PFSK-1 (cell line): ENCODE measurements around the gene FGFR2.

ENCODE experiments used
- FOXP2 ChIP-seq: optimal IDR thresholded peaks from 2 replicates; pipeline ENCODE3; 2011; ENCODE audit warnings: borderline replicate concordance, control low read depth, inconsistent platforms; ENCODE audit not compliant: insufficient read depth; ENCODE audit errors: extremely low read length, extremely low read depth
- POLR2AphosphoS5 ChIP-seq: IDR thresholded peaks from 2 replicates; pipeline ENCODE4 v1.6.1; 2012; ENCODE audit warnings: low read depth, mild to moderate bottlenecking, control low read depth, low read length, moderate library complexity
- REST ChIP-seq, 2 experiments: IDR thresholded peaks; 2 replicates each; pipeline versions ENCODE4 v1.6.1 to v1.8.0; 2011 to 2012; ENCODE audit warnings: low read depth in 2 of 2, low read length in 2 of 2, control low read depth in 1 of 2, inconsistent platforms in 1 of 2, mild to moderate bottlenecking in 1 of 2, moderate library complexity in 1 of 2; ENCODE audit not compliant: insufficient read depth in 1 of 2
- SIN3A ChIP-seq: IDR thresholded peaks from 2 replicates; pipeline ENCODE4 v1.6.1; 2012; ENCODE audit warnings: mild to moderate bottlenecking, low read length, moderate library complexity, borderline replicate concordance; ENCODE audit not compliant: insufficient read depth
- TAF1 ChIP-seq: IDR thresholded peaks from 2 replicates; pipeline ENCODE4 v1.6.1; 2012; ENCODE audit warnings: low read length, control low read depth, borderline replicate concordance; ENCODE audit not compliant: insufficient read depth

- TF ChIP-seq SIN3A, result no peak
- no peak for TF ChIP-seq POLR2AphosphoS5
- no peak for TF ChIP-seq TAF1
- TF ChIP-seq REST (IDR thresholded peaks at IDR 0.05; ENCODE audit: insufficient read depth in 1 of 2, low read depth in 2 of 2, low read length in 2 of 2), result no peak
- no peak for TF ChIP-seq FOXP2
Measured at GRCh38 chr10:121539786-121540185, 58.5 kb downstream of the FGFR2 start.
